ENCODE data around the gene UTP25. TPM values are rescaled to one million over a fixed set of nuclear protein-coding genes. Genes with fewer than 3 reads are reported as not detected.

The UTP25 gene
- total and polyA plus RNA-seq, 11 donors, result 0.76 to 5.5 (median 3.5) TPM

DNA sequence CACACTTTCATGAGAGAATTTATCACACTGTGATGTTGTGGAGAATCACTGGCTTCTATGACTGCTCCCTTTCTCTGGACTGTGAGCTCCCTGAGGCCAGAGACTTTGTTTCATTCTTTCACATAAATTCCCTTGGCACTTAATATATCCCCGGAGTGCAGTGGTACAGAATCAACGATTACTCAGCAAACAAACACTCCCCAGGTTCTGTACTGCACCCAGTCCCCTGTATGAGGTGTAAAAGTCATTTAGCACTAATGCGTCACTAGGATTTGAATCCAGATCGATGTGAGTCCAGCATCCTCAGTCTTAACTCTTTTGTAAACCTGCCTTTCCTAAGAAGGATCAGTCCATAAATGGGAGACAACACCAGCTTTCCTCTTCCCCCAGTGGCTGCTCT lies 6.8 kb upstream of the UTP25 start:
- no peaks in the 10 kb centered on the region for H3K9me3 ChIP-seq
- H3K27ac ChIP-seq, result no peak overlapping the region
- no peak overlapping the region for H3K4me3 ChIP-seq
- no peak for ATAC-seq
- WGBS, 4 donors, result 77 to 81% (median 79%) methylated on average over 4 of the region's 4 CpGs
- H3K4me1 ChIP-seq, result peaks cover 0 to 9% (median 0%) of the 10 kb centered on the region in 12 donors
- DNase-seq, result no peak
- intact Hi-C loops (cut with DNase I), result loop anchor here in 2 of 10 donors (5.0 to 10.0 kb wide), 2 partner anchors 39 to 246 kb away; partner anchors contain the start of gene C1orf74 (in 1 of the 2)
- H3K36me3 ChIP-seq, result no peaks in the 10 kb centered on the region
- H3K27me3 ChIP-seq, result peaks cover 0 to 5% (median 0%) of the 10 kb centered on the region in 9 donors
- TF ChIP-seq CTCF (IDR thresholded peaks at IDR 0.05) (no peak), POLR2A (IDR thresholded peaks at IDR 0.05) (no peak)

- intact Hi-C loops (cut with DNase I), result loop anchor here in 3 of 10 donors (2.0 to 10.0 kb wide), 3 partner anchors 38 to 248 kb away; partner anchors contain the start of gene C1orf74 (in 2 of the 3)
- Histone ChIP-seq H3K27me3 (peaks cover 0 to 5% (median 0%) of the 10 kb centered on the region in 9 donors), H3K4me1 (peaks cover 0 to 14% (median 3%) of the 10 kb centered on the region in 12 donors), H3K4me3 (no peak overlapping the region), H3K36me3 (no peaks in the 10 kb centered on the region), H3K9me3 (no peaks in the 10 kb centered on the region), H3K27ac (peak overlapping the region in 2 of 12 donors; percentile 34 to 65)
- ATAC-seq, result no peak
- DNase-seq, result no peak
- 69 to 73% (median 71%) methylated on average over 7 of the region's 7 CpGs for WGBS, 4 donors
- TF ChIP-seq CTCF (IDR thresholded peaks at IDR 0.05) (no peak), POLR2A (IDR thresholded peaks at IDR 0.05) (no peak)
Measured at GRCh38 chr1:209822706-209823105, 5.1 kb upstream of the UTP25 start.

DNA sequence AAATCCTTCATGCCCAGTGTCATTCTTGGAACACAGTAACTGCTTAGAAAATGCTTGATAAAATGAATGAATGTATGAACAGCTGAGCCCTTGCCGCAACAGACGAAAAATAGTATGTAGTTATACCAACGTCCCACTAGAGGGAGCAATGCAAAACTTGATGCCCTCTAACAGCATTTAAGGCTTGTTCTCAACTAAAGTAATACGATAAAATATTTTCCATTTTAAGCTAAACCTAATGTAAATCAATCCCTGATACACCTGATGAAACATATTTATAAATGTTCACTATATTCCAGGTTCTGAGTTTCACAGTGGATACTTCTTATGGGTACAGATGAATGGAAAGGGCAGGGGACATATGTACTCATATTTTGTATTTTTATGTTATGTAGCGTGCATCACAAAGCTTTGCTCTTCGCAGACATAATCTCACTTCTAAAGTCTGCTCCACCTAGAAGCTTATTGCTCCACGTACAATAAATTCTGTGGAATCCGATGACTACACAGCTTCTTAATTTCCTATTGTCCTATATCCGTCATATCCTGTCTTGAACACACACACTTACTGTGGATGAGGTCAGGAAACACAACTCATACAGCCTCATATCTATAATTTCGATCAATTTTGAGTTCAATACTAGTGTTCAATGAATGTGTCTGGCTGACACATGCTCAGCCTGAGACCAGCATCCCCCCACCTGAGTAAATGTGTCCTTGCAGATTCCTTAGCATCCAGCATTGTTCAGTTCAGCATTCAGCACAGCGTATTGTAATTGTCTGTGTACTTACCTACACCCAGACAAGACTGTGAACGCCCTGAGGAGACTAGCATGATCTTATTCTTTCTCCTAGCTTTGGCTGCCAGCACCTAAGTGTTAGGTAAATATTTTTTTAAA lies 4.4 kb upstream of the UTP25 start:
- intact Hi-C loops (cut with DNase I), result loop anchor here in 3 of 10 donors (2.0 to 10.0 kb wide), 3 partner anchors 39 to 249 kb away; partner anchors contain the start of gene C1orf74 (in 2 of the 3)

More for the DNA sequence above, 4.4 kb upstream of the UTP25 start:
- Histone ChIP-seq H3K4me1 (peaks cover 0 to 14% (median 4%) of the 10 kb centered on the region in 12 donors), H3K9me3 (no peaks in the 10 kb centered on the region), H3K4me3 (peak overlapping the region in 2 of 12 donors; percentile 5 to 25), H3K27ac (peak overlapping the region in 7 of 12 donors; percentile 11 to 65 (median 35)), H3K27me3 (peaks cover 0 to 5% (median 0%) of the 10 kb centered on the region in 9 donors), H3K36me3 (no peaks in the 10 kb centered on the region)
- ATAC-seq, result peak in 2 of 4 donors; percentile 38 to 51
- TF ChIP-seq POLR2A (IDR thresholded peaks at IDR 0.05) (no peak), CTCF (IDR thresholded peaks at IDR 0.05) (peak; percentile 63 to 81 (median 74))
- no peak for DNase-seq
- WGBS, 4 donors, result 39 to 40% (median 39%) methylated on average over 12 of the region's 12 CpGs
